Lower lobe of right lung (tissue), 2 donors: ENCODE results near the gene ATP2A3. TPM values are rescaled to one million over a fixed set of nuclear protein-coding genes. Genes with fewer than 3 reads are reported as not detected.

ENCODE experiments used
- ATAC-seq, 2 donors: fragments of 200-7000 bp; cut with Tn5 transposase; one replicate each; pipeline ENCODE4 v1.9.1; 2020 to 2022; ENCODE audit warnings: mild to moderate bottlenecking in 2 of 2, moderate library complexity in 2 of 2
- DNase-seq: peaks from one replicate; pipeline ENCODE4 v3.0.0-alpha.2; 2020
- H3K27ac ChIP-seq: fragments of 200-600 bp; one replicate; pipeline ENCODE4 v1.8.0; 2022
- H3K27me3 ChIP-seq: fragments of 200-600 bp; one replicate; pipeline ENCODE4 v1.8.0; 2022; ENCODE audit warnings: low read depth
- H3K36me3 ChIP-seq: fragments of 200-600 bp; one replicate; pipeline ENCODE4 v1.8.0; 2022; ENCODE audit warnings: mild to moderate bottlenecking
- H3K4me1 ChIP-seq: fragments of 200-600 bp; one replicate; pipeline ENCODE4 v1.8.0; 2022
- H3K4me3 ChIP-seq: fragments of 200-600 bp; one replicate; pipeline ENCODE4 v1.8.0; 2022; ENCODE audit warnings: mild to moderate bottlenecking
- H3K9me3 ChIP-seq: fragments of 200-600 bp; one replicate; pipeline ENCODE4 v1.8.0; 2022
- CTCF ChIP-seq: fragments of 200-600 bp; IDR thresholded peaks from one replicate; pipeline ENCODE4 v1.8.0; 2022; ENCODE audit warnings: antibody characterized with exemption, mild to moderate bottlenecking
- intact Hi-C: fragments of 100-400 bp; cut with DNase I; formaldehyde crosslinking; loops from one replicate; pipeline ENCODE4 v1.11.0; 2022
- total RNA-seq: library from RNA; stranded (reverse); fragmentation: NEBNext Ultra II Directional; extraction: Animal tissue kit (Norgen Biotek cat#: 25700); gene quantifications from one replicate; pipeline ENCODE4 v1.2.1, GENCODE V29; 2021
- donor health status: DM: no; HTN: yes; CAD: no; lungs with severe emphysema.

The ATP2A3 gene
- total RNA-seq, 1 donor from 2014 or later, result 45.6 TPM

- no peak for TF ChIP-seq CTCF
- intact Hi-C loops, result no loop called here
- Histone ChIP-seq H3K36me3 (no peaks in the 10 kb centered on the region), H3K9me3 (no peaks in the 10 kb centered on the region), H3K4me3 (peak overlapping the region; percentile 84), H3K27me3 (no peaks in the 10 kb centered on the region), H3K27ac (peak overlapping the region; percentile 85), H3K4me1 (peaks cover 56% of the 10 kb centered on the region)
- ATAC-seq (no peak), DNase-seq (no peak)
Measured at GRCh38 chr17:3893720-3894116, 70.5 kb downstream of the ATP2A3 start.

GRCh38 chr17:3893003-3893719 is 71.1 kb downstream of the ATP2A3 start, which contains the start of gene CAMKK1:
Gene CAMKK1 (minus strand): TSS chr17:3893053. CDS start chr17:3885687, 7,366 bp downstream.
- H3K4me3 ChIP-seq, result peak within 1 kb of the TSS; percentile 84
- intact Hi-C loops, result no loop called here
- no peaks in the 10 kb centered on the region for H3K9me3 ChIP-seq
- TF ChIP-seq CTCF, result no peak
- peak within 1 kb of the TSS; percentile 85 for H3K27ac ChIP-seq
- peaks cover 59% of the 10 kb centered on the region for H3K4me1 ChIP-seq
- H3K27me3 ChIP-seq, result no peaks in the 10 kb centered on the region
- H3K36me3 ChIP-seq, result no peaks in the 10 kb centered on the region
- ATAC-seq, result peak; percentile 91 to 92
- DNase-seq, result peak; percentile 94

- H3K36me3 ChIP-seq, result no peaks in the 10 kb centered on the region
- H3K4me1 ChIP-seq, result peaks cover 67% of the 10 kb centered on the region
- H3K9me3 ChIP-seq, result no peaks in the 10 kb centered on the region
- intact Hi-C loops, result no loop called here
- peak; percentile 60 to 74 for ATAC-seq
- peak; percentile 93 for DNase-seq
- peak overlapping the region; percentile 84 for H3K4me3 ChIP-seq
- no peaks in the 10 kb centered on the region for H3K27me3 ChIP-seq
- no peak for TF ChIP-seq CTCF
- H3K27ac ChIP-seq, result peak overlapping the region; percentile 80
Measured at GRCh38 chr17:3892095-3892998, 71.9 kb downstream of the ATP2A3 start.

GRCh38 chr17:3891626-3892094 is 72.6 kb downstream of the ATP2A3 start:
- TF ChIP-seq CTCF, result no peak
- Histone ChIP-seq H3K9me3 (no peaks in the 10 kb centered on the region), H3K36me3 (no peaks in the 10 kb centered on the region), H3K27me3 (no peaks in the 10 kb centered on the region), H3K4me3 (peak overlapping the region; percentile 84), H3K27ac (peak overlapping the region; percentile 80), H3K4me1 (peaks cover 74% of the 10 kb centered on the region)
- intact Hi-C loops, result no loop called here
- no peak for ATAC-seq
- no peak for DNase-seq

- no peaks in the 10 kb centered on the region for H3K9me3 ChIP-seq
- H3K36me3 ChIP-seq, result no peaks in the 10 kb centered on the region
- H3K27me3 ChIP-seq, result no peaks in the 10 kb centered on the region
- peaks cover 76% of the 10 kb centered on the region for H3K4me1 ChIP-seq
- intact Hi-C loops, result no loop called here
- no peak overlapping the region for H3K27ac ChIP-seq
- ATAC-seq (no peak), DNase-seq (no peak)
- H3K4me3 ChIP-seq, result no peak overlapping the region
- TF ChIP-seq CTCF, result no peak
Measured at GRCh38 chr17:3890878-3891219, 73.4 kb downstream of the ATP2A3 start.
